OCI-LY1 (cell line): ENCODE measurements around the gene ARL8A.

Source experiments
- EZH2 ChIP-seq: fragments of 200-600 bp; sonication (generic), shearing (Covaris generic); IDR thresholded peaks from 2 replicates; pipeline ENCODE4 v1.8.0; 2017; ENCODE audit warnings: borderline replicate concordance, mixed run types, mild to moderate bottlenecking, antibody characterized with exemption, low read length, moderate library complexity, mixed read lengths
- TF ChIP-seq, protein P1 (sequence below): fragments of 200-600 bp; sonication (generic), shearing (Covaris generic); IDR thresholded peaks from 2 replicates; pipeline ENCODE4 v1.5.1; 2017; ENCODE audit warnings: mild to moderate bottlenecking, antibody characterized with exemption, low read length, moderate library complexity, mixed read lengths

DNA sequence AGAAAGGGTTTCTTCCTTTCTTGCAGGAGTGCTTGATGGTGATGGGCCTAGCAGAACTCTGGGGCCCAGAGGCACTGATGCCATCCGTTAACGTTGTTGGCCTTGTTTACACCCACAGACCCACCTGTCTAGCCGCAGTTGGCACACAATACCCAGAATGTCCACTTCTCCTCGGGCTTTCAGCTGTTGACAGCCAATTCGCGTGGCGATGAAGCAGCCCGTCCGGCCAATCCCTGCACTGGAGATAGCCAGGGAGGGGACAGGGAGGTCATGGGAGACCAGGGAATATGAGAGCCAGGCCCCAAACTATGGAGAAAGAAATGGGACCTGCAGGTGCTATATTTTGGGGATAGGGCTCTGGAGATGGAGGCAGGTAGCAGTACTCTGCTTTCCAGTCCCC lies 5.7 kb upstream of the ARL8A start:
- TF ChIP-seq, protein P1, sequence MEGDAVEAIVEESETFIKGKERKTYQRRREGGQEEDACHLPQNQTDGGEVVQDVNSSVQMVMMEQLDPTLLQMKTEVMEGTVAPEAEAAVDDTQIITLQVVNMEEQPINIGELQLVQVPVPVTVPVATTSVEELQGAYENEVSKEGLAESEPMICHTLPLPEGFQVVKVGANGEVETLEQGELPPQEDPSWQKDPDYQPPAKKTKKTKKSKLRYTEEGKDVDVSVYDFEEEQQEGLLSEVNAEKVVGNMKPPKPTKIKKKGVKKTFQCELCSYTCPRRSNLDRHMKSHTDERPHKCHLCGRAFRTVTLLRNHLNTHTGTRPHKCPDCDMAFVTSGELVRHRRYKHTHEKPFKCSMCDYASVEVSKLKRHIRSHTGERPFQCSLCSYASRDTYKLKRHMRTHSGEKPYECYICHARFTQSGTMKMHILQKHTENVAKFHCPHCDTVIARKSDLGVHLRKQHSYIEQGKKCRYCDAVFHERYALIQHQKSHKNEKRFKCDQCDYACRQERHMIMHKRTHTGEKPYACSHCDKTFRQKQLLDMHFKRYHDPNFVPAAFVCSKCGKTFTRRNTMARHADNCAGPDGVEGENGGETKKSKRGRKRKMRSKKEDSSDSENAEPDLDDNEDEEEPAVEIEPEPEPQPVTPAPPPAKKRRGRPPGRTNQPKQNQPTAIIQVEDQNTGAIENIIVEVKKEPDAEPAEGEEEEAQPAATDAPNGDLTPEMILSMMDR: no peak
- TF ChIP-seq EZH2: no peak
